GM23248 (cell line): ENCODE results near the gene GRIK3.

Source experiments
- EZH2 ChIP-seq: fragments of 200-600 bp; sonication (generic); IDR thresholded peaks from 2 replicates; pipeline ENCODE4 v1.6.1; 2018; ENCODE audit warnings: antibody characterized with exemption, mild to moderate bottlenecking; ENCODE audit not compliant: insufficient read depth, poor library complexity, severe bottlenecking
- EZH2phosphoT487 ChIP-seq: fragments of 200-600 bp; sonication (generic); IDR thresholded peaks from 2 replicates; pipeline ENCODE4 v1.6.1; 2018; ENCODE audit warnings: antibody characterized with exemption, moderate library complexity, mild to moderate bottlenecking, low read depth; ENCODE audit not compliant: insufficient read depth

GRCh38 chr1:37017720-37018119 lies 16.6 kb downstream of the GRIK3 start:
- no peak for TF ChIP-seq EZH2
- TF ChIP-seq EZH2phosphoT487, result no peak
